Stimulated activated CD8-positive, alpha-beta memory T cell treated with anti-CD3 and anti-CD28 coated beads, Interleukin-15, amount 100 ng/mL, for 1 hour (primary cell): ENCODE measurements around the gene UPB1.
A peak's percentile ranks its signal among the peaks of the same experiment; 100 is the strongest.
"Not testable (repeated sequence)": the region's sequence is repeated elsewhere in the genome, so short reads cannot be mapped to it uniquely, and the experiment has no call there.

Source experiments
- DNase-seq: peaks from one replicate; pipeline ENCODE4 v3.0.0-alpha.2; 2020; ENCODE audit warnings: low read depth

Gene UPB1

GRCh38 chr22:24532075-24532474, 36.9 kb downstream of the UPB1 start:
- DNase-seq = no peak

- DNase-seq = no peak
Measured at GRCh38 chr22:24535348-24535747, 40.2 kb downstream of the UPB1 start.

GRCh38 chr22:24536089-24536488, 41.0 kb downstream of the UPB1 start:
- DNase-seq = no peak

GRCh38 chr22:24540470-24540869, 45.3 kb downstream of the UPB1 start:
- DNase-seq = no peak

GRCh38 chr22:24541681-24542515, 46.8 kb downstream of the UPB1 start:
- DNase-seq = no peak

- no peak for DNase-seq
Measured at GRCh38 chr22:24542641-24543040, 47.5 kb downstream of the UPB1 start.

- DNase-seq = no peak
Measured at GRCh38 chr22:24543185-24543601, 48.1 kb downstream of the UPB1 start.

GRCh38 chr22:24543679-24544243, 48.6 kb downstream of the UPB1 start:
- DNase-seq = no peak

- DNase-seq = no peak
Measured at GRCh38 chr22:24548812-24549211, 53.7 kb downstream of the UPB1 start.

- DNase-seq = no peak
Measured at GRCh38 chr22:24550028-24550901, 55.1 kb downstream of the UPB1 start.

GRCh38 chr22:24550902-24551435, 55.8 kb downstream of the UPB1 start:
- DNase-seq = no peak

- not testable (repeated sequence) for DNase-seq
Measured at GRCh38 chr22:24552503-24553286, 57.6 kb downstream of the UPB1 start.

GRCh38 chr22:24553597-24554312, 58.6 kb downstream of the UPB1 start:
- DNase-seq = no peak

GRCh38 chr22:24554313-24555164, 59.4 kb downstream of the UPB1 start, which contains the start of gene GUCD1:
Gene GUCD1, minus strand, starts transcription at chr22:24555138. Its CDS starts 147 bp downstream, at chr22:24554991.
- DNase-seq = no peak

- peak; percentile 100 for DNase-seq
Measured at GRCh38 chr22:24555165-24556039, 60.3 kb downstream of the UPB1 start, which contains the start of gene SNRPD3. Gene SNRPD3, plus strand, starts transcription at chr22:24555999. Its CDS starts 1,676 bp downstream, at chr22:24557675.

- DNase-seq = no peak
Measured at GRCh38 chr22:24559471-24559870, 64.3 kb downstream of the UPB1 start.

GRCh38 chr22:24563246-24563645, 68.1 kb downstream of the UPB1 start:
- DNase-seq = no peak

- no peak for DNase-seq
Measured at GRCh38 chr22:24564376-24565058, 69.4 kb downstream of the UPB1 start.
